ENCODE measurements around the gene STAG1.
"Not testable (repeated sequence)": the region's sequence is repeated elsewhere in the genome, so short reads cannot be mapped to it uniquely, and the experiment has no call there.

Gene STAG1

GRCh38 chr3:136576279-136577009 is 175.7 kb downstream of the STAG1 start:
- no peak for DNase-seq

GRCh38 chr3:136567599-136568188 is 184.5 kb downstream of the STAG1 start:
- no peak for DNase-seq

DNA sequence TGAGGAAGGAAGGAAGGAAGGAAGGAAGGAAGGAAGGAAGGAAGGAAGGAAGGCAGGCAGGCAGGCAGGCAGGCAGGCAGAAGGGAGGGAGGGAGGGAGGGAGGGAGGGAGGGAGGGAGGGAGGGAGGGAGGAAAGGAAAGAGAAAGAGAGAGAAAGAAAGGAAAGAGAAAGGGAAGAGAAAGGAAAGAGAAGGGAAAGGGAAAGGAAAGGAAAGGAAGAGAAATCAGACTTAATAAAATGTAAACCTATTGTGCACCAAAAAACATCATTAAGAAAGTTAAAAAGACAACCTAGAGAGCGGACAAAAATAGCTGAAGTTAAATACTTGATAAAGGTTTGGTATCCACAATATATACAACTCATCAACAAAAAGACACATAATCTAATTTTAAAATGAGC is 187.2 kb downstream of the STAG1 start:
- DNase-seq, result not testable (repeated sequence)

DNA sequence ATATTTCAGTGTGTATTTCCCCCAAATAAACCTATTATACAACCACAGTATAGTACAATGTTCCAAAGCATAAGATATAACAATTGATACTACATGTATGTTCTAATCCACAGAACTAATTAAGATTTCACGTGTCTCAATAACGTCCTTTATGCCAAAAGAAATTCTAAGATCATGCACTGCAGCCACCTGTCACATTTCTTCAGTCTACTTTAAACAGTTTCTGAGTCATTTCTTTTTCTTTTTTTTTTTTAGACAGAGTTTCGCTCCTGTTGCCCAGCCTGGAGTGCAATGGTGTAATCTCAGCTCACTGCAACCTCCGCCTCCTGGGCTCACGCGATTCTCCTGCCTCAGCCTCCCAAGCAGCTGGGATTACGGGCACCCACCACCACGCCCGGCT is 190.2 kb downstream of the STAG1 start:
- no peak for DNase-seq

DNA sequence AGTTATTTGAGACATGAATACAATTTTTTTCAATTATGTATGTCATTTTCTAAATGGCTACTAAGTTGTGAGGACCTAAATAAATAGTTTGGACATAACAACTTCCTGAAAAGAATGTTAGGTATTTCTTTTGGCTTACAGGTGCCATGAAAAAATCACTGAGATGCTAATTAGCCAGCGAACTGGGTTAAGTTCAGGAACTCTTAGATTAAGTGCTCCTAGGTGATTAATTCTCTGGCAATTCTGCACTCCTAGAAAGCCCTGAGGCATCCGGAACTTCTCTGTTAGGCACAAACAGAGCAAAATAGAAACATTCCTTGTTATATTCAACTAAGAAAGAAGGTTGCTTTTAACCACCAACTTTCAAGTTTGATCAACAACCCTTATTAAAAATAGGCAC is 192.3 kb downstream of the STAG1 start:
- DNase-seq, result no peak

DNA sequence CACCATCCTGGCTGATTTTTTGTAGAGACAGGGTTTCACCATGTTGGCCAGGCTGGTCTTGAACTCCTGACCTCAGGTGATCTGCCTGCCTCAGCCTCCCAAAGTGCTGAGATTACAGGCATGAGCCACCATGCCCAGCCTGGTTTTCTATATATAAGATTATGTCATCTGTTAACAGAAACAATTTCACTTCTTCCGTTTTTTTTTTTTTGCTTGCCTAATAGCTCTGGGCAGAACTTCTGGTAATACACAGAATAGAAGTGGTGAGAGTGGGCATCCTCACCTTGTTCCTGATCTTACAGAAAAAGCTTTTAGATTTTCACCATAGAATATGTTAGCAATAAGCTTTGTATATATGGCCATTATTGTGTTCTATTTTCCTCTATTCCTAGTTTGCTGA is 202.7 kb downstream of the STAG1 start:
- DNase-seq, result not testable (repeated sequence)

GRCh38 chr3:136547293-136547692 is 204.9 kb downstream of the STAG1 start:
- DNase-seq, result no peak

- DNase-seq, result peak in 1 of 5 experiments; percentile 46
These were observed 205.5 kb downstream of the STAG1 start for GRCh38 chr3:136546720-136547119.

DNA sequence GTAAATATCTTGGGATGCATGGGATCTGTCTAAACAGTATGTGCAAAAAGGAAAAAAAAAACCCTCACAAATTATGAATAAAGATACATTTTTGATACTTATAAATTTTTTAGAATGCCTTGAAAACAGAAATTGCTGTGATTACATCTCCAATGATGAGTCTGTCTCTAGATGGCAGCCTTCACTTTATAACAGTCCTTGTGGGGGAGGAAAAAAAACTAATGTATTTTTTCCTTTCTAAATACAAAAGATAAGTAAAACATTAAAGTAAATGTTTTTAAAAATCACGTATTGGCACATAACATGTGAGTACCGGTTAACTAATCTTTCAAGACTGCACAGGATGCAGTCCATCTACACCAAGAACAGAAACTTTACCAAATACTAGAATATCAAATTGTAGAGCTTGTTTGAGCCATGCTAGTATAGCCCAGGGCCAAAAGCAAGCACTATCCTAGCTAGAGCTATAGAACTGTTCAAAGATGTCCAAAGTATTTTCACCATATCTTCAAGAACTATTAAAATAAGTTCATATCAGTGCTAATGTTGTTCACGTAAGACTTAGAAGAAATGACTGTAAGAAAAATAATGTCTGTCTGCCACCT is 206.4 kb downstream of the STAG1 start:
- peak in 1 of 5 experiments; percentile 26 for DNase-seq

DNA sequence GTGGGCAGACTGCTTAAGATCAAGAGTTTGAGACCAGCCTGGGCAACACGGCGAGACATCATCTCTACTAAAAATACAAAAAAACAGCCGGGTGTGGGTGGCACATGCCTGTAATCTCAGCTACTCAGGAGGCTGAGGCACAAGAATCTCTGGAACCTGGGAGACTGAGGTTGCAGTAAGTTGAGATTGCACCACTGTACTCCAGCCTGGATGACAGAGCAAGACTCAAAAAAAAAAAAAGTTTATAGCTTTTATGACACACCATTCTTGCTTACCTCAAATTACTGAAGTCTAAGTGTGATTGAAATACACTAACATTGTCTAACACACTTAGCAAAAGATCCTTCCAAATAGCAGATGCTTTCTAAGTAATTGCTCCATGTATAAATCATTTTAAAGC is 207.6 kb downstream of the STAG1 start:
- DNase-seq, result no peak

- no peak for DNase-seq
These were observed 208.8 kb downstream of the STAG1 start for GRCh38 chr3:136543385-136543784.

GRCh38 chr3:136535906-136536305 is 216.3 kb downstream of the STAG1 start:
- DNase-seq, result no peak

GRCh38 chr3:136532766-136533165 is 219.4 kb downstream of the STAG1 start:
- DNase-seq, result no peak

GRCh38 chr3:136518102-136518501 is 234.1 kb downstream of the STAG1 start:
- no peak for DNase-seq

DNA sequence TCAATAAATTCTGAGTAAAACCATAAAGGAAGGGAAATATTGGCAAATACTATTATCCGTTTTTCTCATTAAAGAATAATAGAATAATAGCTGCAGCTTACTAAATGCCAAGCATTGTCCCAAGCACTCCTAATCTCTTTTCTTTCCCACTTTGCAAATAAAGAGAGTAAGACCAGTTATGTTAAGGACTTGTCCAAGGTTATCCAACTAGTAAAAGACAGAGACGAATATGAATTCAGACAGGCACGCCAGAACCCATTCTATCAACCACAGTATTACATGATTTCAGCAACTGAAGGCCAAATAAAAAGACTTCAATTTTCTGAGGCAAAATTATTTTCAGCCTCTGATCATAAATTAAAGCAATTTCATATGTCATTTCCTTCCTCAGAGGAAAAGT is 235.5 kb downstream of the STAG1 start:
- DNase-seq, result no peak

GRCh38 chr3:136516095-136516494 is 236.1 kb downstream of the STAG1 start:
- no peak for DNase-seq

DNA sequence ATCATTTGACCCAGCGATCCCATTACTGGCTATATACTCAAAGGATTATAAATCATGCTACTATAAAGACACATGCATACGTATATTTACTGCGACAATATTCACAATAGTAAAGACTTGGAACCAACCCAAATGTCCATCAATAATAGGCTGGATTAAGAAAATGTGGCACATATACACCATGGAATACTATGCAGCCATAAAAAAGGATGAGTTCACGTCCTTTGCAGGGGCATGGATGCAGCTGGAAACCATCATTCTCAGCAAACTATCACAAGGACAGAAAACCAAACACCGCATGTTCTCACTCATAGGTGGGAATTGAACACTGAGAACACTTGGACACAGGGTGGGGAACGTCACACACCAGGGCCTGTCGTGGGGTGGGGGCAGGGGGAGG is 237.6 kb downstream of the STAG1 start:
- not testable (repeated sequence) for DNase-seq

- DNase-seq, result no peak
These were observed 238.8 kb downstream of the STAG1 start for GRCh38 chr3:136513367-136513766.

GRCh38 chr3:136512381-136512780 is 239.8 kb downstream of the STAG1 start:
- no peak for DNase-seq

DNA sequence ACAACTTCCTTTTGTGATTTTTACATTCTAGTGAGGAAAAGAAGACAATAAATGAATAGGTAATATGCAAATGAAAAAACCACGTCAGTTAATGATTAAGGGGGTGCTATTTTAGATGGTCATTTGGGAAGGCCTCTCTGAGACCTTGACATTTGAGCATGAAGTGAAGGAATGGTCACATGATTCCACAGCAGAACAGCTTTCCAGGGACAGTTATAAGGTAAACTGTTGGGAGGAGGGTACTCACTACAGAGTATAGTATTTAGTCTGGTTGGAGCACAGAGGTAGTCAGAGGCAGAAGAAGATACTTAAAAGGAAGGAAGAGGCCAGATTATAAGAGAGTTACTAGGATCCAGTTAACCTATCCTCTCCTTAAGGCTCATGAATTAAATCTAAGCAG is 246.5 kb downstream of the STAG1 start:
- no peak for DNase-seq

DNA sequence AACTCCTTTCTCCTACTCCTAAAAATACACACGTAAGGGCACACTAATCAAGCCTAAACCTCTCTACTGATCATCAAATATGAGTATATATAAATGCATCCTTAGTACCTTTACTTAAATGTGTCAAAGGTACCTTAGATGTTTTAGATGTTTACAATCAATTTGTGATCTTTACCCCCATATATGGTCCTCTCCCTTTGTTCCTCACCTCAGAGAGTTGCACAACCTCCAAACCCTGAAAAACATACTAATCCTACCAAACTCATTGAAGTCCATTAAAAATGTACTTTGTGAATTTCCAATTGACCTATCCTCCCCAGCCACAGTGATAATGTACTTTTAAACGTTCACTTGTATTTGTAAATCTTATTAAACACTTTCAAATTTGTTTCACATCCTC is 249.1 kb downstream of the STAG1 start:
- DNase-seq, result no peak

DNA sequence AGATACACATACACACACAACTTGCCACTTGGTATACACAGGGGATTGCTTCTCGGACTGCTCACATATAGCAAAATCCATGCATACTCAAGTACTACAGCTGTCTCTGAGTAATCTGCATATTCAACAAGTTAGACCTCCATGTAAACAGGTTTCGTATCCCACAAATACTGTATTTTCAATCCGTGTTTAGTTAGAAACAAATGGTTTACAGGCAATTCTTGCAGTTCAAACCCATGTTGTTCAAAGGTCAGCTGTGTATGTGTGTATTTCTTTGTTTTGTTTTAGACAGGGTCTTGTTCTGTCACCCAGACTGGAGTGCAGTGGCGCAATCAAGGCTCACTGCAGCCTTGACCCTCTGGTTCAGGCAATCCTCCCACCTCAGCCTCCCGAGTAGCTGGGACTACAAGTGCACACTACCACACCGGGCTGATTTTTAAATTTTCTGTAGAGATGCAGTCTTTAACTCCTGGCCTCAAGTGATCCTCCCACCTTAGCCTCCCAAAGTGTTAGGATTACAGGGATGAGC is 253.2 kb downstream of the STAG1 start:
- no peak for DNase-seq

GRCh38 chr3:136495213-136495612 is 257.0 kb downstream of the STAG1 start:
- no peak for DNase-seq

All from T-helper 2 cell (primary cell).